Left ventricle myocardium inferior (tissue), 1 donor: Measurements from ENCODE around the gene GP9. TPM values are rescaled to one million over a fixed set of nuclear protein-coding genes. Genes with fewer than 3 reads are reported as not detected.
A peak's percentile ranks its signal among the peaks of the same experiment; 100 is the strongest.

ENCODE experiments used
- DNase-seq: peaks from one replicate; pipeline ENCODE4 v3.0.0-alpha.2; 2020
- H3K27ac ChIP-seq: fragments of 200-600 bp; replicated peaks from 2 replicates; pipeline ENCODE4 v1.8.0; 2021
- H3K27me3 ChIP-seq: fragments of 200-600 bp; 2 replicates; pipeline ENCODE4 v1.8.0; 2021; ENCODE audit warnings: low read depth
- H3K36me3 ChIP-seq: fragments of 200-600 bp; 2 replicates; pipeline ENCODE4 v1.8.0; 2021
- H3K4me1 ChIP-seq: fragments of 200-600 bp; 2 replicates; pipeline ENCODE4 v1.8.0; 2021
- H3K4me3 ChIP-seq: fragments of 200-600 bp; 2 replicates; pipeline ENCODE4 v1.8.0; 2021; ENCODE audit warnings: mild to moderate bottlenecking, moderate library complexity
- H3K9me3 ChIP-seq: fragments of 200-600 bp; replicated peaks from 2 replicates; pipeline ENCODE4 v1.8.0; 2021
- intact Hi-C: fragments of 100-400 bp; cut with micrococcal nuclease; formaldehyde crosslinking; loops from one replicate; pipeline ENCODE4 v1.11.0; 2022
- total RNA-seq: library from RNA; stranded (reverse); fragmentation: NEBNext Ultra II Directional; extraction: Animal tissue kit (Norgen Biotek cat#: 25700); gene quantifications from one replicate; pipeline ENCODE4 v1.2.1, GENCODE V29; 2021
- TF ChIP-seq, protein P1 (sequence below): fragments of 200-600 bp; IDR thresholded peaks from 2 replicates; pipeline ENCODE4 v1.8.0; 2021; ENCODE audit warnings: antibody characterized with exemption, mild to moderate bottlenecking, borderline replicate concordance
- donor health status: DM: no; HTN: yes; CAD: no; lungs with severe emphysema.

Gene GP9
- total RNA-seq, 1 donor from 2014 or later, result not detected

- Histone ChIP-seq H3K4me1 (peaks cover 13% of the 10 kb centered on the region), H3K4me3 (peak overlapping the region; percentile 63), H3K27me3 (peaks cover 13% of the 10 kb centered on the region), H3K27ac (no peak overlapping the region), H3K9me3 (peaks cover 30% of the 10 kb centered on the region), H3K36me3 (no peaks in the 10 kb centered on the region)
- intact Hi-C loops, result no loop called here
- DNase-seq, result peak; percentile 15
- TF ChIP-seq, protein P1, sequence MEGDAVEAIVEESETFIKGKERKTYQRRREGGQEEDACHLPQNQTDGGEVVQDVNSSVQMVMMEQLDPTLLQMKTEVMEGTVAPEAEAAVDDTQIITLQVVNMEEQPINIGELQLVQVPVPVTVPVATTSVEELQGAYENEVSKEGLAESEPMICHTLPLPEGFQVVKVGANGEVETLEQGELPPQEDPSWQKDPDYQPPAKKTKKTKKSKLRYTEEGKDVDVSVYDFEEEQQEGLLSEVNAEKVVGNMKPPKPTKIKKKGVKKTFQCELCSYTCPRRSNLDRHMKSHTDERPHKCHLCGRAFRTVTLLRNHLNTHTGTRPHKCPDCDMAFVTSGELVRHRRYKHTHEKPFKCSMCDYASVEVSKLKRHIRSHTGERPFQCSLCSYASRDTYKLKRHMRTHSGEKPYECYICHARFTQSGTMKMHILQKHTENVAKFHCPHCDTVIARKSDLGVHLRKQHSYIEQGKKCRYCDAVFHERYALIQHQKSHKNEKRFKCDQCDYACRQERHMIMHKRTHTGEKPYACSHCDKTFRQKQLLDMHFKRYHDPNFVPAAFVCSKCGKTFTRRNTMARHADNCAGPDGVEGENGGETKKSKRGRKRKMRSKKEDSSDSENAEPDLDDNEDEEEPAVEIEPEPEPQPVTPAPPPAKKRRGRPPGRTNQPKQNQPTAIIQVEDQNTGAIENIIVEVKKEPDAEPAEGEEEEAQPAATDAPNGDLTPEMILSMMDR, result no peak
Measured at GRCh38 chr3:129046037-129046731, 14.4 kb upstream of the GP9 start.

- Histone ChIP-seq H3K36me3 (no peaks in the 10 kb centered on the region), H3K27ac (no peak overlapping the region), H3K4me1 (peaks cover 21% of the 10 kb centered on the region), H3K27me3 (peaks cover 13% of the 10 kb centered on the region), H3K4me3 (no peak overlapping the region), H3K9me3 (peaks cover 29% of the 10 kb centered on the region)
- peak; percentile 13 for DNase-seq
- intact Hi-C loops, result no loop called here
- TF ChIP-seq, protein P1, result no peak
Measured at GRCh38 chr3:129046732-129047552, 13.6 kb upstream of the GP9 start.

DNA sequence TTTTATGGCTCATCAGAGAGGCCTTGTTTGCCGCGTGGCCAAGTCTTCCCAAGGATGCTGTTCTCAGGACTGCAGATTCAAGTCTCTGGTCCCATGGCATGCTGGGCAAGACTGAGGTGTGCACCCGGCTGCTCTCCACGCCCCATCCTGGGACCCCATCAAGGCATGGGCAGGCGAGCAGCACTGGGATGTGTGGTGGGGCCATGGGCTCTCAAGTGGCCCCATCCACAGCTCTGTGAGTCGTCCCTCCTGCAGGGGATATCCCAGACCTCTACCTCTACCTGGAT, 13.1 kb upstream of the GP9 start:
- TF ChIP-seq, protein P1, result no peak
- no peaks in the 10 kb centered on the region for H3K36me3 ChIP-seq
- intact Hi-C loops, result no loop called here
- peaks cover 26% of the 10 kb centered on the region for H3K4me1 ChIP-seq
- peak; percentile 9 for DNase-seq
- no peak overlapping the region for H3K27ac ChIP-seq
- H3K27me3 ChIP-seq, result peaks cover 13% of the 10 kb centered on the region
- no peak overlapping the region for H3K4me3 ChIP-seq
- peaks cover 26% of the 10 kb centered on the region for H3K9me3 ChIP-seq

- Histone ChIP-seq H3K9me3 (peaks cover 15% of the 10 kb centered on the region), H3K27ac (peak overlapping the region; percentile 88), H3K4me1 (peaks cover 35% of the 10 kb centered on the region), H3K27me3 (peaks cover 8% of the 10 kb centered on the region), H3K4me3 (no peak overlapping the region), H3K36me3 (no peaks in the 10 kb centered on the region)
- DNase-seq, result no peak
- TF ChIP-seq, protein P1, result no peak
- intact Hi-C loops, result loop anchor here (5.0 kb wide), 1 partner anchor 197 kb away; the partner anchor contains the start of gene COPG1
Measured at GRCh38 chr3:129050556-129051295, 9.9 kb upstream of the GP9 start.

DNA sequence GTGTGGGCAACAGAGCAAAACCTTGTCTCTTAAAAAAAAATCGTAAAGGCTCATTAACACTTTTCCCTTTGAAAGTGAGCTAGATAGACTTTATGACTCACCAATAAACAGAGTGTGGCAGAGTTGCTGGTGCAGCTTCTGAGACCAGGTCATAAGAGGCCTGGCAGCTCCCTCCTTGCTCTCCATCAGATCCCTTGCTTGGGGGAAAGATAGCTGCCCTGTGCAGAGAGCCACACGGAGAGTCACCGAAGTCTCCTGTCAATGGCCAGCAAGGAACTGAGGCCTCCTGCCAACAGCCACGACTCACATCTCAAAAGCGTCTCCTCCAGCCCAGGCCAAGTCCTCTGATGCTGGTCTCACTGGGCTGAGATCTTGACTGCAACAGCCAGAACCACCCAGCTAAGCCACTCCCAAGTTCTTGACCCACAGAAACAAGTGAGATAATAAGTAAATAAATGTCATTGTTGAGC, 8.7 kb upstream of the GP9 start:
- intact Hi-C loops, result loop anchor here (5.0 kb wide), 1 partner anchor 195 kb away; the partner anchor contains the start of gene COPG1

More for the DNA sequence above, 8.7 kb upstream of the GP9 start:
- no peaks in the 10 kb centered on the region for H3K27me3 ChIP-seq
- peaks cover 29% of the 10 kb centered on the region for H3K4me1 ChIP-seq
- no peak overlapping the region for H3K4me3 ChIP-seq
- H3K27ac ChIP-seq, result peak overlapping the region; percentile 88
- H3K9me3 ChIP-seq, result peaks cover 15% of the 10 kb centered on the region
- H3K36me3 ChIP-seq, result no peaks in the 10 kb centered on the region
- TF ChIP-seq, protein P1, result no peak
- peak; percentile 43 for DNase-seq
